Astrocyte (in vitro differentiated cells and primary cell): Measurements from ENCODE around the gene MAP3K20. TPM values are rescaled to one million over a fixed set of nuclear protein-coding genes. Genes with fewer than 3 reads are reported as not detected.

ENCODE experiments used
- DNase-seq: peaks from one replicate; pipeline ENCODE4 v3.0.0-alpha.2; 2010; ENCODE audit warnings: low read depth
- FAIRE-seq: peaks from 2 replicates; lab custom pipeline; 2011; peaks lifted over from hg19 to GRCh38; lab: Jason Lieb, UNC
- H2AFZ ChIP-seq: 2 replicates; pipeline ENCODE4 v1.6.0; 2012; ENCODE audit warnings: low read depth, low read length, inconsistent platforms
- H3K27ac ChIP-seq: 2 replicates; pipeline ENCODE4 v1.5.1; 2011; ENCODE audit warnings: low read depth, low read length, inconsistent platforms
- H3K27me3 ChIP-seq: 2 replicates; pipeline ENCODE4 v1.6.0; 2011; ENCODE audit warnings: low read length, inconsistent platforms; ENCODE audit not compliant: insufficient read depth
- H3K36me3 ChIP-seq: 2 replicates; pipeline ENCODE4 v1.5.1; 2011; ENCODE audit warnings: low read length, inconsistent platforms; ENCODE audit not compliant: insufficient read depth
- H3K4me1 ChIP-seq: 2 replicates; pipeline ENCODE4 v1.5.1; 2011; ENCODE audit warnings: low read length, inconsistent platforms; ENCODE audit not compliant: insufficient read depth
- H3K4me2 ChIP-seq: 2 replicates; pipeline ENCODE4 v1.6.0; 2012; ENCODE audit warnings: low read length, inconsistent platforms
- H3K4me3 ChIP-seq: 2 replicates; pipeline ENCODE4 v1.5.1; 2011; ENCODE audit warnings: low read depth, mild to moderate bottlenecking, low read length, inconsistent platforms; ENCODE audit not compliant: insufficient read depth
- H3K79me2 ChIP-seq: 2 replicates; pipeline ENCODE4 v1.6.0; 2012; ENCODE audit warnings: mild to moderate bottlenecking, low read length, inconsistent platforms; ENCODE audit not compliant: insufficient read depth
- H3K9ac ChIP-seq: 2 replicates; pipeline ENCODE4 v1.6.0; 2012; ENCODE audit warnings: mild to moderate bottlenecking, low read length, inconsistent platforms
- H3K9me3 ChIP-seq: 2 replicates; pipeline ENCODE4 v1.5.1; 2012; ENCODE audit warnings: low read depth, mild to moderate bottlenecking, low read length, inconsistent platforms; ENCODE audit not compliant: insufficient read depth
- H4K20me1 ChIP-seq: 2 replicates; pipeline ENCODE4 v1.6.0; 2012; ENCODE audit warnings: low read length, inconsistent platforms; ENCODE audit not compliant: insufficient read depth
- H3K27ac Mint-ChIP-seq: one replicate; pipeline ENCODE4 v1.8.0; 2021; ENCODE audit warnings: mild to moderate bottlenecking, mixed read lengths; ENCODE audit not compliant: unreplicated experiment
- H3K27me3 Mint-ChIP-seq: one replicate; pipeline ENCODE4 v1.8.0; 2021; ENCODE audit warnings: low read depth, mixed read lengths; ENCODE audit not compliant: unreplicated experiment
- H3K36me3 Mint-ChIP-seq: one replicate; pipeline ENCODE4 v1.8.0; 2021; ENCODE audit warnings: low read depth, mixed read lengths; ENCODE audit not compliant: unreplicated experiment
- H3K4me1 Mint-ChIP-seq: one replicate; pipeline ENCODE4 v1.8.0; 2021; ENCODE audit warnings: low read depth, mixed read lengths; ENCODE audit not compliant: unreplicated experiment
- H3K4me3 Mint-ChIP-seq: one replicate; pipeline ENCODE4 v1.8.0; 2021; ENCODE audit warnings: mild to moderate bottlenecking, moderate library complexity, mixed read lengths; ENCODE audit not compliant: unreplicated experiment
- H3K9me3 Mint-ChIP-seq: one replicate; pipeline ENCODE4 v1.8.0; 2021; ENCODE audit warnings: mild to moderate bottlenecking, mixed read lengths; ENCODE audit not compliant: unreplicated experiment
- CTCF ChIP-seq: IDR thresholded peaks from 2 replicates; pipeline ENCODE4 v1.5.1; 2011; ENCODE audit warnings: low read depth, mild to moderate bottlenecking, inconsistent platforms, low read length, moderate library complexity; ENCODE audit not compliant: insufficient read depth
- EZH2 ChIP-seq: IDR thresholded peaks from 2 replicates; pipeline ENCODE4 v1.6.1; 2012; ENCODE audit warnings: mild to moderate bottlenecking, low read length, inconsistent platforms; ENCODE audit not compliant: insufficient read depth
- total RNA-seq: library from RNA; stranded (reverse); gene quantifications from 2 replicates; pipeline ENCODE4 v1.2.1, GENCODE V29; 2021

The MAP3K20 gene
- total RNA-seq, 1 donor from 2014 or later = 42.4 TPM

- no peak for FAIRE-seq
- Mint-ChIP-seq H3K4me3 (no peak overlapping the region), H3K9me3 (no peaks in the 10 kb centered on the region), H3K27me3 (no peaks in the 10 kb centered on the region), H3K27ac (peak overlapping the region; percentile 30), H3K4me1 (peaks cover 9% of the 10 kb centered on the region), H3K36me3 (no peaks in the 10 kb centered on the region)
- Histone ChIP-seq H3K4me1 (peaks cover 7% of the 10 kb centered on the region), H3K9me3 (no peaks in the 10 kb centered on the region), H3K4me3 (no peak overlapping the region), H3K4me2 (no peak overlapping the region), H3K9ac (no peak overlapping the region), H2AFZ (no peak overlapping the region), H3K27me3 (no peaks in the 10 kb centered on the region), H3K36me3 (no peaks in the 10 kb centered on the region), H3K27ac (no peak overlapping the region), H4K20me1 (no peaks in the 10 kb centered on the region), H3K79me2 (no peaks in the 10 kb centered on the region)
- DNase-seq = no peak
- TF ChIP-seq EZH2 (no peak), CTCF (no peak)
Measured at GRCh38 chr2:173218326-173219056, 142.8 kb downstream of the MAP3K20 start.

GRCh38 chr2:173221132-173221695 lies 145.6 kb downstream of the MAP3K20 start:
- no peak for TF ChIP-seq CTCF
- no peak for TF ChIP-seq EZH2
- Histone ChIP-seq H2AFZ (no peak overlapping the region), H3K9me3 (no peaks in the 10 kb centered on the region), H3K4me3 (no peak overlapping the region), H3K27ac (no peak overlapping the region), H3K4me2 (no peak overlapping the region), H3K36me3 (no peaks in the 10 kb centered on the region), H3K9ac (no peak overlapping the region), H3K27me3 (no peaks in the 10 kb centered on the region), H3K79me2 (no peaks in the 10 kb centered on the region), H3K4me1 (peaks cover 7% of the 10 kb centered on the region), H4K20me1 (no peaks in the 10 kb centered on the region)
- Mint-ChIP-seq H3K9me3 (no peaks in the 10 kb centered on the region), H3K27ac (no peak overlapping the region), H3K4me3 (no peak overlapping the region), H3K27me3 (no peaks in the 10 kb centered on the region), H3K36me3 (peaks cover 2% of the 10 kb centered on the region), H3K4me1 (peaks cover 9% of the 10 kb centered on the region)
- DNase-seq = no peak
- FAIRE-seq = no peak
